HL-60/S4 treated with retinoic acid at 250 ng/mL for 4 days and 3 days (cell line): ENCODE measurements around the gene CHRD.

Experiments
- in situ Hi-C: fragments of 300-500 bp; cut with MboI; formaldehyde crosslinking; loops from 2 replicates; pipeline ENCODE4 v1.7.0; 2022; ENCODE audit warnings: low sequenced_read_pairs

Gene CHRD

GRCh38 chr3:184360070-184360928 is 19.6 kb upstream of the CHRD start:
- in situ Hi-C loops, result loop anchor here (25.0 kb wide), 2 partner anchors 177 to 402 kb away; no protein-coding TSS in a partner anchor

GRCh38 chr3:184360929-184361531 is 18.8 kb upstream of the CHRD start:
- in situ Hi-C loops, result loop anchor here (25.0 kb wide), 2 partner anchors 176 to 401 kb away; no protein-coding TSS in a partner anchor

- in situ Hi-C loops, result loop anchor here (25.0 kb wide), 2 partner anchors 176 to 401 kb away; no protein-coding TSS in a partner anchor
Observed at GRCh38 chr3:184361532-184361931, 18.3 kb upstream of the CHRD start, which contains the start of the genes CLCN2 and POLR2H. Gene CLCN2 (minus strand): TSS chr3:184361605. CDS start chr3:184361479, 126 bp downstream. Gene POLR2H (plus strand): TSS chr3:184361710. CDS start chr3:184363493, 1,783 bp downstream.

GRCh38 chr3:184361932-184362667 is 17.8 kb upstream of the CHRD start:
- in situ Hi-C loops, result loop anchor here (25.0 kb wide), 2 partner anchors 175 to 400 kb away; no protein-coding TSS in a partner anchor

- in situ Hi-C loops, result loop anchor here (25.0 kb wide), 2 partner anchors 174 to 399 kb away; no protein-coding TSS in a partner anchor
Observed at GRCh38 chr3:184362668-184363546, 16.9 kb upstream of the CHRD start.

GRCh38 chr3:184366619-184367289 is 13.1 kb upstream of the CHRD start:
- in situ Hi-C loops, result loop anchor here (25.0 kb wide), 2 partner anchors 171 to 396 kb away; no protein-coding TSS in a partner anchor

- in situ Hi-C loops, result loop anchor here (25.0 kb wide), 2 partner anchors 169 to 394 kb away; no protein-coding TSS in a partner anchor
Observed at GRCh38 chr3:184368116-184368515, 11.7 kb upstream of the CHRD start.

GRCh38 chr3:184368586-184369183 is 11.2 kb upstream of the CHRD start:
- in situ Hi-C loops, result loop anchor here (25.0 kb wide), 2 partner anchors 169 to 394 kb away; no protein-coding TSS in a partner anchor

- in situ Hi-C loops, result loop anchor here (25.0 kb wide), 2 partner anchors 166 to 391 kb away; no protein-coding TSS in a partner anchor
Observed at GRCh38 chr3:184371570-184372018, 8.3 kb upstream of the CHRD start.

- in situ Hi-C loops, result loop anchor here (25.0 kb wide), 2 partner anchors 165 to 390 kb away; no protein-coding TSS in a partner anchor
Observed at GRCh38 chr3:184372296-184372821, 7.5 kb upstream of the CHRD start.

GRCh38 chr3:184372911-184373310 is 6.9 kb upstream of the CHRD start:
- in situ Hi-C loops, result loop anchor here (25.0 kb wide), 2 partner anchors 164 to 389 kb away; no protein-coding TSS in a partner anchor

GRCh38 chr3:184373422-184373821 is 6.4 kb upstream of the CHRD start:
- in situ Hi-C loops, result loop anchor here (25.0 kb wide), 2 partner anchors 164 to 389 kb away; no protein-coding TSS in a partner anchor

- in situ Hi-C loops, result no loop called here
Observed at GRCh38 chr3:184375747-184376461, 4.0 kb upstream of the CHRD start.

GRCh38 chr3:184377374-184377773 is 2.5 kb upstream of the CHRD start:
- in situ Hi-C loops, result no loop called here

GRCh38 chr3:184377882-184378445 is 1.9 kb upstream of the CHRD start, which contains the start of gene THPO:
Gene THPO (minus strand): TSS chr3:184378207. CDS start chr3:184376259, 1,948 bp downstream.
- in situ Hi-C loops, result no loop called here

- in situ Hi-C loops, result no loop called here
Observed at GRCh38 chr3:184378651-184379357, 1.1 kb upstream of the CHRD start.
